IPS-20b (cell line): ENCODE measurements around the gene FILIP1.
"Not testable (repeated sequence)": the region's sequence is repeated elsewhere in the genome, so short reads cannot be mapped to it uniquely, and the experiment has no call there.

ENCODE experiments used
- H3K27ac ChIP-seq: one replicate; pipeline ENCODE4 v1.5.1; 2013; ENCODE audit warnings: low read length
- H3K27me3 ChIP-seq: 2 replicates; pipeline ENCODE4 v1.6.1; 2013; ENCODE audit warnings: mild to moderate bottlenecking, low read length, inconsistent platforms; ENCODE audit not compliant: insufficient read depth
- H3K36me3 ChIP-seq: 2 replicates; pipeline ENCODE4 v1.6.1; 2013; ENCODE audit warnings: low read depth, mild to moderate bottlenecking, inconsistent platforms, low read length, moderate library complexity; ENCODE audit not compliant: insufficient read depth
- H3K4me1 ChIP-seq: 2 replicates; pipeline ENCODE4 v1.6.1; 2013; ENCODE audit warnings: mild to moderate bottlenecking, control low read depth, inconsistent platforms, low read length, moderate library complexity; ENCODE audit not compliant: insufficient read depth
- H3K4me3 ChIP-seq: 2 replicates; pipeline ENCODE4 v1.5.1; 2013; ENCODE audit warnings: mild to moderate bottlenecking, low read length, inconsistent platforms
- H3K9ac ChIP-seq: 2 replicates; pipeline ENCODE4 v1.6.1; 2013; ENCODE audit warnings: low read depth, mild to moderate bottlenecking, inconsistent platforms, low read length, moderate library complexity
- H3K9me3 ChIP-seq: 2 replicates; pipeline ENCODE4 v1.6.1; 2013; ENCODE audit warnings: mild to moderate bottlenecking, low read depth, low read length, inconsistent platforms; ENCODE audit not compliant: insufficient read depth

The FILIP1 gene

GRCh38 chr6:75412969-75413662 is 80.5 kb downstream of the FILIP1 start:
- H3K9ac ChIP-seq, result no peak overlapping the region
- no peak overlapping the region for H3K4me3 ChIP-seq
- H3K27me3 ChIP-seq, result no peaks in the 10 kb centered on the region
- no peaks in the 10 kb centered on the region for H3K36me3 ChIP-seq
- no peak overlapping the region for H3K27ac ChIP-seq
- H3K9me3 ChIP-seq, result no peaks in the 10 kb centered on the region
- H3K4me1 ChIP-seq, result no peaks in the 10 kb centered on the region

- H3K9ac ChIP-seq, H3K27me3 ChIP-seq, H3K27ac ChIP-seq, H3K36me3 ChIP-seq, H3K4me3 ChIP-seq, H3K4me1 ChIP-seq, H3K9me3 ChIP-seq: not testable (repeated sequence)
Measured at GRCh38 chr6:75410564-75410963, 83.0 kb downstream of the FILIP1 start.

- H3K27ac ChIP-seq, result no peak overlapping the region
- no peaks in the 10 kb centered on the region for H3K4me1 ChIP-seq
- no peaks in the 10 kb centered on the region for H3K27me3 ChIP-seq
- H3K36me3 ChIP-seq, result no peaks in the 10 kb centered on the region
- H3K4me3 ChIP-seq, result no peak overlapping the region
- H3K9ac ChIP-seq, result no peak overlapping the region
- no peaks in the 10 kb centered on the region for H3K9me3 ChIP-seq
Measured at GRCh38 chr6:75409928-75410327, 83.7 kb downstream of the FILIP1 start.

- Histone ChIP-seq H3K4me1 (no peaks in the 10 kb centered on the region), H3K36me3 (no peaks in the 10 kb centered on the region), H3K27ac (no peak overlapping the region), H3K27me3 (no peaks in the 10 kb centered on the region), H3K4me3 (no peak overlapping the region), H3K9ac (no peak overlapping the region), H3K9me3 (no peaks in the 10 kb centered on the region)
Measured at GRCh38 chr6:75409286-75409685, 84.3 kb downstream of the FILIP1 start.

- no peaks in the 10 kb centered on the region for H3K27me3 ChIP-seq
- no peaks in the 10 kb centered on the region for H3K36me3 ChIP-seq
- H3K4me1 ChIP-seq, result 0 out of 2 replicates have a peak, but pooled peaks cover 3% of the 10 kb centered on the region
- H3K9me3 ChIP-seq, result no peaks in the 10 kb centered on the region
- no peak overlapping the region for H3K27ac ChIP-seq
- H3K9ac ChIP-seq, result no peak overlapping the region
- no peak overlapping the region for H3K4me3 ChIP-seq
Measured at GRCh38 chr6:75403563-75404080, 90.0 kb downstream of the FILIP1 start.

- no peaks in the 10 kb centered on the region for H3K27me3 ChIP-seq
- H3K9me3 ChIP-seq, result no peaks in the 10 kb centered on the region
- H3K36me3 ChIP-seq, result no peaks in the 10 kb centered on the region
- 0 out of 2 replicates have a peak, but pooled peaks cover 3% of the 10 kb centered on the region for H3K4me1 ChIP-seq
- no peak overlapping the region for H3K4me3 ChIP-seq
- H3K9ac ChIP-seq, result no peak overlapping the region
- no peak overlapping the region for H3K27ac ChIP-seq
Measured at GRCh38 chr6:75402296-75402695, 91.3 kb downstream of the FILIP1 start.

- Histone ChIP-seq H3K27ac (no peak overlapping the region), H3K9me3 (peaks cover 2% of the 10 kb centered on the region; the same call in 1 of the 2 replicates), H3K27me3 (no peaks in the 10 kb centered on the region), H3K9ac (no peak overlapping the region), H3K4me1 (0 out of 2 replicates have a peak, but pooled peaks cover 3% of the 10 kb centered on the region), H3K36me3 (no peaks in the 10 kb centered on the region), H3K4me3 (no peak overlapping the region)
Measured at GRCh38 chr6:75397656-75398465, 95.7 kb downstream of the FILIP1 start.

GRCh38 chr6:75397171-75397570 is 96.4 kb downstream of the FILIP1 start:
- Histone ChIP-seq H3K27me3 (no peaks in the 10 kb centered on the region), H3K9ac (no peak overlapping the region)

GRCh38 chr6:75396005-75396800 is 97.4 kb downstream of the FILIP1 start:
- Histone ChIP-seq H3K36me3 (no peaks in the 10 kb centered on the region), H3K4me3 (no peak overlapping the region), H3K4me1 (no peaks in the 10 kb centered on the region), H3K9ac (no peak overlapping the region), H3K27ac (no peak overlapping the region), H3K9me3 (peaks cover 7% of the 10 kb centered on the region; the same call in 1 of the 2 replicates), H3K27me3 (no peaks in the 10 kb centered on the region)

More at GRCh38 chr6:75397171-75397570, 96.4 kb downstream of the FILIP1 start:
- peaks cover 5% of the 10 kb centered on the region; the same call in 1 of the 2 replicates for H3K9me3 ChIP-seq
- H3K4me1 ChIP-seq, result 0 out of 2 replicates have a peak, but pooled peaks cover under 1% of the 10 kb centered on the region
- no peak overlapping the region for H3K27ac ChIP-seq
- no peak overlapping the region for H3K4me3 ChIP-seq
- H3K36me3 ChIP-seq, result no peaks in the 10 kb centered on the region

- Histone ChIP-seq H3K4me1 (no peaks in the 10 kb centered on the region), H3K9ac (no peak overlapping the region), H3K9me3 (peaks cover 7% of the 10 kb centered on the region; the same call in 1 of the 2 replicates), H3K27ac (no peak overlapping the region), H3K4me3 (no peak overlapping the region), H3K27me3 (no peaks in the 10 kb centered on the region), H3K36me3 (no peaks in the 10 kb centered on the region)
Measured at GRCh38 chr6:75393806-75394205, 99.8 kb downstream of the FILIP1 start.

- Histone ChIP-seq H3K36me3 (no peaks in the 10 kb centered on the region), H3K9ac (no peak overlapping the region), H3K4me3 (no peak overlapping the region), H3K27ac (no peak overlapping the region), H3K9me3 (peaks cover 7% of the 10 kb centered on the region; the same call in 1 of the 2 replicates), H3K4me1 (no peaks in the 10 kb centered on the region), H3K27me3 (no peaks in the 10 kb centered on the region)
Measured at GRCh38 chr6:75391276-75391675, 102.3 kb downstream of the FILIP1 start.
